ENCODE results near the gene LAMA4. TPM values are rescaled to one million over a fixed set of nuclear protein-coding genes. Genes with fewer than 3 reads are reported as not detected.

Gene LAMA4
- total RNA-seq, 1 donor from 2014 or later: 209 TPM

- Mint-ChIP-seq H3K27me3 (ENCODE audit: unreplicated experiment) (no peaks in the 10 kb centered on the region), H3K9me3 (ENCODE audit: unreplicated experiment) (no peaks in the 10 kb centered on the region), H3K4me3 (ENCODE audit: unreplicated experiment) (no peak overlapping the region), H3K4me1 (ENCODE audit: unreplicated experiment) (no peaks in the 10 kb centered on the region), H3K36me3 (ENCODE audit: unreplicated experiment) (peaks cover 79% of the 10 kb centered on the region), H3K27ac (ENCODE audit: unreplicated experiment) (no peak overlapping the region)
- no peak for TF ChIP-seq CTCF (IDR thresholded peaks at IDR 0.05)
- no peak for DNase-seq (ENCODE audit: extremely low spot score, unreplicated experiment)
Observed at GRCh38 chr6:112130878-112131277, 123.5 kb downstream of the LAMA4 start.

GRCh38 chr6:112128208-112128607, 126.2 kb downstream of the LAMA4 start:
- no peak for DNase-seq (ENCODE audit: extremely low spot score, unreplicated experiment)
- TF ChIP-seq CTCF (IDR thresholded peaks at IDR 0.05): no peak
- Mint-ChIP-seq H3K4me3 (ENCODE audit: unreplicated experiment) (no peak overlapping the region), H3K4me1 (ENCODE audit: unreplicated experiment) (no peaks in the 10 kb centered on the region), H3K27me3 (ENCODE audit: unreplicated experiment) (no peaks in the 10 kb centered on the region), H3K9me3 (ENCODE audit: unreplicated experiment) (no peaks in the 10 kb centered on the region), H3K36me3 (ENCODE audit: unreplicated experiment) (peaks cover 81% of the 10 kb centered on the region), H3K27ac (ENCODE audit: unreplicated experiment) (no peak overlapping the region)

GRCh38 chr6:112123982-112124381, 130.4 kb downstream of the LAMA4 start:
- no peaks in the 10 kb centered on the region for H3K4me1 Mint-ChIP-seq (ENCODE audit: unreplicated experiment)
- no peak overlapping the region for H3K27ac Mint-ChIP-seq (ENCODE audit: unreplicated experiment)
- no peaks in the 10 kb centered on the region for H3K9me3 Mint-ChIP-seq (ENCODE audit: unreplicated experiment)
- H3K4me3 Mint-ChIP-seq (ENCODE audit: unreplicated experiment): no peak overlapping the region
- no peak for TF ChIP-seq CTCF (IDR thresholded peaks at IDR 0.05)
- no peaks in the 10 kb centered on the region for H3K27me3 Mint-ChIP-seq (ENCODE audit: unreplicated experiment)
- peaks cover 83% of the 10 kb centered on the region for H3K36me3 Mint-ChIP-seq (ENCODE audit: unreplicated experiment)
- DNase-seq (ENCODE audit: extremely low spot score, unreplicated experiment): no peak

GRCh38 chr6:112122756-112123155, 131.6 kb downstream of the LAMA4 start:
- no peak for TF ChIP-seq CTCF (IDR thresholded peaks at IDR 0.05)
- no peaks in the 10 kb centered on the region for H3K27me3 Mint-ChIP-seq (ENCODE audit: unreplicated experiment)
- no peaks in the 10 kb centered on the region for H3K4me1 Mint-ChIP-seq (ENCODE audit: unreplicated experiment)
- no peaks in the 10 kb centered on the region for H3K9me3 Mint-ChIP-seq (ENCODE audit: unreplicated experiment)
- no peak overlapping the region for H3K27ac Mint-ChIP-seq (ENCODE audit: unreplicated experiment)
- DNase-seq (ENCODE audit: extremely low spot score, unreplicated experiment): no peak
- H3K4me3 Mint-ChIP-seq (ENCODE audit: unreplicated experiment): no peak overlapping the region
- H3K36me3 Mint-ChIP-seq (ENCODE audit: unreplicated experiment): peaks cover 82% of the 10 kb centered on the region

GRCh38 chr6:112118034-112118433, 136.3 kb downstream of the LAMA4 start:
- no peak for DNase-seq (ENCODE audit: extremely low spot score, unreplicated experiment)
- no peak for TF ChIP-seq CTCF (IDR thresholded peaks at IDR 0.05)
- Mint-ChIP-seq H3K9me3 (ENCODE audit: unreplicated experiment) (no peaks in the 10 kb centered on the region), H3K36me3 (ENCODE audit: unreplicated experiment) (peaks cover 78% of the 10 kb centered on the region), H3K27me3 (ENCODE audit: unreplicated experiment) (no peaks in the 10 kb centered on the region), H3K4me3 (ENCODE audit: unreplicated experiment) (no peak overlapping the region), H3K4me1 (ENCODE audit: unreplicated experiment) (no peaks in the 10 kb centered on the region), H3K27ac (ENCODE audit: unreplicated experiment) (no peak overlapping the region)

Data from osteocyte (in vitro differentiated cells).